BJ (cell line): ENCODE results near the gene PROM1. TPM values are rescaled to one million over a fixed set of nuclear protein-coding genes. Genes with fewer than 3 reads are reported as not detected.

Experiments used
- CTCF ChIA-PET: fragments of 350-600 bp; formaldehyde crosslinking; extraction: SDS; loops from one replicate; lab custom pipeline; 2021; ENCODE audit warnings: antibody characterized with exemption, inconsistent platforms; lab: Yijun Ruan, JAX
- POLR2A ChIA-PET: fragments of 300-600 bp; sonication (Branson Sonifier 250); formaldehyde crosslinking; extraction: SDS; loops from one replicate; lab custom pipeline; 2021; ENCODE audit warnings: antibody characterized with exemption; lab: Charles Lee
- DNase-seq: peaks from one replicate; pipeline ENCODE4 v3.0.0-alpha.2; 2011; ENCODE audit warnings: low read depth
- H3K27me3 ChIP-seq: 2 replicates; pipeline ENCODE4 v1.6.0; 2011; ENCODE audit warnings: low read length; ENCODE audit not compliant: control insufficient read depth, insufficient read depth
- H3K36me3 ChIP-seq: 2 replicates; pipeline ENCODE4 v1.5.1; 2011; ENCODE audit warnings: low read length; ENCODE audit not compliant: control insufficient read depth, insufficient read depth
- H3K4me3 ChIP-seq: 2 replicates; pipeline ENCODE4 v1.5.1; 2011; ENCODE audit warnings: low read depth, mild to moderate bottlenecking, control low read depth, low read length
- CTCF ChIP-seq: IDR thresholded peaks from 2 replicates; pipeline ENCODE4 v1.5.1; 2011; ENCODE audit warnings: low read depth, mild to moderate bottlenecking, control low read depth, inconsistent platforms, low read length, moderate library complexity; ENCODE audit not compliant: insufficient read depth
- polyA minus RNA-seq: library from RNA; depleted of rRNA, polyadenylated mRNA; stranded (reverse); fragments of >200 nt; gene quantifications from 2 replicates; pipeline ENCODE4 v1.2.3, GENCODE V29; 2011; rRNA and poly(A)+ RNA removed
- polyA plus RNA-seq: library from polyadenylated mRNA; depleted of rRNA; stranded (reverse); fragments of >200 nt; gene quantifications from 2 replicates; pipeline ENCODE4 v1.2.3, GENCODE V29; 2011; rRNA removed

PROM1 gene
- polyA plus RNA-seq, result not detected in 2 replicates
- not detected in 2 replicates for polyA minus RNA-seq

GRCh38 chr4:16083241-16084191 is at the start of gene PROM1:
Gene PROM1, minus strand, starts transcription at chr4:16084023. Its CDS starts 8,117 bp downstream, at chr4:16075906.
- ChIA-PET POLR2A (no interaction called here), CTCF (interaction anchor here (0.5 kb wide), 1 partner anchor 103 kb away, joined by 3 read pairs; no protein-coding TSS in a partner anchor)
- TF ChIP-seq CTCF, result no peak
- Histone ChIP-seq H3K36me3 (no peaks in the 10 kb centered on the region), H3K4me3 (no peak within 1 kb of the TSS), H3K27me3 (peaks cover 35% of the 10 kb centered on the region)
- no peak for DNase-seq

- no peak for TF ChIP-seq CTCF
- CTCF ChIA-PET, result no interaction called here
- Histone ChIP-seq H3K4me3 (no peak overlapping the region), H3K27me3 (peaks cover 4% of the 10 kb centered on the region), H3K36me3 (no peaks in the 10 kb centered on the region)
- POLR2A ChIA-PET, result no interaction called here
- DNase-seq, result no peak
Measured at GRCh38 chr4:16133406-16133805, 49.6 kb upstream of the PROM1 start.

GRCh38 chr4:16131293-16131692 is 47.5 kb upstream of the PROM1 start:
- Histone ChIP-seq H3K4me3 (no peak overlapping the region), H3K27me3 (peaks cover 2% of the 10 kb centered on the region; the same call in 1 of the 2 replicates), H3K36me3 (no peaks in the 10 kb centered on the region)
- ChIA-PET POLR2A (no interaction called here), CTCF (no interaction called here)
- DNase-seq, result no peak
- TF ChIP-seq CTCF, result no peak

- CTCF ChIA-PET, result interaction anchor here (0.9 kb wide), 1 partner anchor 12 kb away, joined by 3 read pairs; no protein-coding TSS in a partner anchor
- H3K36me3 ChIP-seq, result no peaks in the 10 kb centered on the region
- TF ChIP-seq CTCF, result no peak
- DNase-seq, result no peak
- POLR2A ChIA-PET, result no interaction called here
- H3K27me3 ChIP-seq, result peaks cover 2% of the 10 kb centered on the region
- H3K4me3 ChIP-seq, result no peak overlapping the region
Measured at GRCh38 chr4:16129336-16129735, 45.5 kb upstream of the PROM1 start.

GRCh38 chr4:16126714-16127113 is 42.9 kb upstream of the PROM1 start:
- ChIA-PET POLR2A (no interaction called here), CTCF (no interaction called here)
- Histone ChIP-seq H3K4me3 (no peak overlapping the region), H3K36me3 (no peaks in the 10 kb centered on the region), H3K27me3 (peaks cover 4% of the 10 kb centered on the region)
- no peak for DNase-seq
- no peak for TF ChIP-seq CTCF
